Liver (tissue), 3 donors: ENCODE data around the gene SMIM23.
"Not testable (repeated sequence)": the region's sequence is repeated elsewhere in the genome, so short reads cannot be mapped to it uniquely, and the experiment has no call there.

Experiments
- CTCF ChIP-seq: fragments of 150-350 bp; IDR thresholded peaks from 2 replicates; pipeline ENCODE4 v1.5.1; 2017; ENCODE audit warnings: improper control_type of control experiment, low read depth, low read length; ENCODE audit not compliant: missing input control
- EGR1 ChIP-seq, 2 donors: IDR thresholded peaks; 2 replicates each; pipeline ENCODE4 v1.6.1; 2016 to 2018; ENCODE audit warnings: antibody characterized with exemption in 2 of 2, low read depth in 2 of 2
- GABPA ChIP-seq, 2 donors: IDR thresholded peaks in 1 of 2; conservative IDR thresholded peaks in 1 of 2; 2 replicates each; pipeline ENCODE4 v1.6.1; 2016; ENCODE audit warnings: antibody characterized with exemption in 2 of 2, mild to moderate bottlenecking in 1 of 2, moderate library complexity in 1 of 2
- JUND ChIP-seq, 2 donors: IDR thresholded peaks; 2 replicates each; pipeline ENCODE4 v1.6.1; 2016; ENCODE audit warnings: antibody characterized with exemption in 2 of 2
- MAX ChIP-seq: IDR thresholded peaks from 2 replicates; pipeline ENCODE4 v1.6.1; 2016; ENCODE audit warnings: antibody characterized with exemption
- NR2F2 ChIP-seq: IDR thresholded peaks from 2 replicates; pipeline ENCODE4 v1.6.1; 2016; ENCODE audit warnings: antibody characterized with exemption
- REST ChIP-seq: IDR thresholded peaks from 2 replicates; pipeline ENCODE4 v1.6.1; 2016; ENCODE audit warnings: antibody characterized with exemption, mild to moderate bottlenecking
- RXRA ChIP-seq, 2 donors: IDR thresholded peaks; 2 replicates each; pipeline ENCODE4 v1.6.1; 2017 to 2018; ENCODE audit warnings: antibody characterized with exemption in 2 of 2, mild to moderate bottlenecking in 1 of 2
- TAF1 ChIP-seq: conservative IDR thresholded peaks from 2 replicates; pipeline ENCODE4 v1.6.1; 2016; ENCODE audit warnings: antibody characterized with exemption, mild to moderate bottlenecking
- ZBTB33 ChIP-seq: IDR thresholded peaks from 2 replicates; pipeline ENCODE4 v1.6.1; 2016; ENCODE audit warnings: antibody characterized with exemption
- donor health status: healthy.
- donor health status: healthy.

- not testable (repeated sequence) for TF ChIP-seq CTCF; TAF1; RXRA (IDR thresholded peaks at IDR 0.05); REST; MAX; JUND (IDR thresholded peaks at IDR 0.05); GABPA (IDR thresholded peaks at IDR 0.05 in 1 of 2, conservative IDR thresholded peaks at IDR 0.05 in 1 of 2); ZBTB33; EGR1 (IDR thresholded peaks at IDR 0.05; ENCODE audit: low read depth in 2 of 2); NR2F2
Measured at GRCh38 chr5:171781744-171782143, 3.9 kb upstream of the SMIM23 start.
